GM18508 (cell line): ENCODE results near the gene C6orf15.

Experiments used
- ATAC-seq: cut with Tn5 transposase; IDR thresholded peaks from one replicate; pipeline ENCODE4 v1.9.1; 2021; ENCODE audit warnings: moderate number of reproducible peaks; ENCODE audit not compliant: insufficient read depth, unreplicated experiment

C6orf15 gene

GRCh38 chr6:31131595-31131994 lies 19.2 kb upstream of the C6orf15 start:
- no peak for ATAC-seq

GRCh38 chr6:31130751-31131150 lies 18.4 kb upstream of the C6orf15 start:
- ATAC-seq: no peak

GRCh38 chr6:31129130-31129529 lies 16.8 kb upstream of the C6orf15 start:
- no peak for ATAC-seq

GRCh38 chr6:31128093-31128676 lies 15.8 kb upstream of the C6orf15 start:
- no peak for ATAC-seq

- no peak for ATAC-seq
Observed at GRCh38 chr6:31126396-31127175, 14.2 kb upstream of the C6orf15 start.

GRCh38 chr6:31125586-31126363 lies 13.4 kb upstream of the C6orf15 start:
- no peak for ATAC-seq

GRCh38 chr6:31125162-31125561 lies 12.8 kb upstream of the C6orf15 start:
- no peak for ATAC-seq

- ATAC-seq: no peak
Observed at GRCh38 chr6:31122791-31123706, 10.7 kb upstream of the C6orf15 start.

- no peak for ATAC-seq
Observed at GRCh38 chr6:31121131-31121790, 8.9 kb upstream of the C6orf15 start.

GRCh38 chr6:31120151-31120915 lies 8.0 kb upstream of the C6orf15 start, which contains the start of gene CDSN:
TSS of gene CDSN (minus strand) at chr6:31120446. CDS start at chr6:31120419, 27 bp downstream.
- no peak for ATAC-seq

- no peak for ATAC-seq
Observed at GRCh38 chr6:31118178-31118577, 5.8 kb upstream of the C6orf15 start.

- ATAC-seq: no peak
Observed at GRCh38 chr6:31116661-31117385, 4.4 kb upstream of the C6orf15 start.

GRCh38 chr6:31115941-31116560 lies 3.7 kb upstream of the C6orf15 start:
- no peak for ATAC-seq

GRCh38 chr6:31114970-31115849 lies 2.8 kb upstream of the C6orf15 start:
- no peak for ATAC-seq

- no peak for ATAC-seq
Observed at GRCh38 chr6:31114541-31114878, 2.1 kb upstream of the C6orf15 start, which contains the start of gene PSORS1C1. TSS of gene PSORS1C1 (plus strand) at chr6:31114800. CDS start at chr6:31129633, 14,833 bp downstream.

- no peak for ATAC-seq
Observed at GRCh38 chr6:31113861-31114540, 1.6 kb upstream of the C6orf15 start.
